Urinary bladder (tissue), 4 donors: Measurements from ENCODE around the gene CMTM1. TPM values are rescaled to one million over a fixed set of nuclear protein-coding genes. Genes with fewer than 3 reads are reported as not detected.
"Not testable (repeated sequence)": the region's sequence is repeated elsewhere in the genome, so short reads cannot be mapped to it uniquely, and the experiment has no call there.

Source experiments
- DNase-seq: peaks from one replicate; pipeline ENCODE4 v3.0.0-alpha.2; 2015; ENCODE audit errors: extremely low spot score
- H3K27ac ChIP-seq: one replicate; pipeline ENCODE4 v1.5.1; 2013; ENCODE audit warnings: low read depth, mild to moderate bottlenecking, moderate library complexity
- H3K36me3 ChIP-seq: one replicate; pipeline ENCODE4 v1.6.1; 2013; ENCODE audit warnings: mild to moderate bottlenecking, moderate library complexity; ENCODE audit not compliant: insufficient read depth
- H3K4me1 ChIP-seq: one replicate; pipeline ENCODE4 v1.6.1; 2013; ENCODE audit warnings: mild to moderate bottlenecking, moderate library complexity; ENCODE audit not compliant: insufficient read depth
- H3K4me3 ChIP-seq: one replicate; pipeline ENCODE4 v1.5.1; 2013; ENCODE audit warnings: low read depth, low read length
- WGBS: extraction: QIAGEN DNeasy Blood & Tissue Kit; methylation state at CpG from one replicate; pipeline ENCODE4 v1.1.7; 2013; 5-methylcytosine and 5-hydroxymethylcytosine counted together
- polyA plus RNA-seq: library from polyadenylated mRNA; stranded (reverse); fragments of 200-250 nt; gene quantifications from one replicate; pipeline ENCODE4 v1.2.3, GENCODE V29; 2013
- total RNA-seq: library from RNA; depleted of rRNA; stranded (reverse); fragments of >200 nt; gene quantifications from one replicate; pipeline ENCODE4 v1.2.3, GENCODE V29; 2014
- donor health status: healthy with polysubstance abuse.
- donor health status: healthy.

Gene CMTM1
- total and polyA plus RNA-seq, 2 donors = 1.1 to 3.1 TPM

DNA sequence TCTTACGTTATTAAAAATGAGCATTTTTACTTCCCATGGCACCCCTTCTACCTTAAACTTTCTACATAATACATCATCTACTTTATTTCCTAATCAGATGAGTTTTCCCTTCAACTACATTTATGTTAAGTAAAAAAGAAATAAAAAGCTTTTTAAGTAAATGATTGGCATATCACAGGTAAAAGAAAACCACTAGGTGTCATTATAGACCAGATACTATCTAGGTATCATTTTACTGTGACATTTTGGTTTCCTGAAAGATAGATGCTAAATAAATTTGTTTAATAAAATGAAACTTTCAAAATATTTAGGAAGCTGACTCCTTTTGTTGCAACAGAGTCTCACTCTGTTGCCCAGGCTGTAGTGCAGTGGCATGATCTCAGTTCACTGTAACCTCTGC is 3.8 kb upstream of the CMTM1 start:
- Histone ChIP-seq H3K36me3 (no peaks in the 10 kb centered on the region), H3K27ac (no peak overlapping the region), H3K4me3 (no peak overlapping the region), H3K4me1 (no peaks in the 10 kb centered on the region)
- no peak for DNase-seq
- 87% methylated on average over 1 of the region's 1 CpG for WGBS

DNA sequence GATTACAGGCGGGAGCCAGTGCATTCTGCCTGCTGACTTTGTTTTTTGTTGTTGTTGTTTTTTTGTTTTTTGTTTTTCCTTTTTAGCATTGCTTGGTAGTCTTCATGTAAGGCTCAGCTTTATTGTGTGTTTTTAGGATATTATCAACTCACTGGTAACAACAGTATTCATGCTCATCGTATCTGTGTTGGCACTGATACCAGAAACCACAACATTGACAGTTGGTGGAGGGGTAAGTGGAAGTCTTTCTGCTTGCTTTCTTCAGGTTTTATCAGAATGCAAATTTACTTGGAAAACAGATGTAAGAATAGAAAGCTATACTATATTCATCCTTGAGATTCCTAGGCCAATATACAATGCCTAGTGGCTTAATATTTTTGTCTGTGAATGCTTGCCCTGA is 3.3 kb upstream of the CMTM1 start:
- no peaks in the 10 kb centered on the region for H3K36me3 ChIP-seq
- 89% methylated on average over 2 of the region's 2 CpGs for WGBS
- no peak overlapping the region for H3K4me3 ChIP-seq
- H3K4me1 ChIP-seq = no peaks in the 10 kb centered on the region
- no peak for DNase-seq
- H3K27ac ChIP-seq = no peak overlapping the region

DNA sequence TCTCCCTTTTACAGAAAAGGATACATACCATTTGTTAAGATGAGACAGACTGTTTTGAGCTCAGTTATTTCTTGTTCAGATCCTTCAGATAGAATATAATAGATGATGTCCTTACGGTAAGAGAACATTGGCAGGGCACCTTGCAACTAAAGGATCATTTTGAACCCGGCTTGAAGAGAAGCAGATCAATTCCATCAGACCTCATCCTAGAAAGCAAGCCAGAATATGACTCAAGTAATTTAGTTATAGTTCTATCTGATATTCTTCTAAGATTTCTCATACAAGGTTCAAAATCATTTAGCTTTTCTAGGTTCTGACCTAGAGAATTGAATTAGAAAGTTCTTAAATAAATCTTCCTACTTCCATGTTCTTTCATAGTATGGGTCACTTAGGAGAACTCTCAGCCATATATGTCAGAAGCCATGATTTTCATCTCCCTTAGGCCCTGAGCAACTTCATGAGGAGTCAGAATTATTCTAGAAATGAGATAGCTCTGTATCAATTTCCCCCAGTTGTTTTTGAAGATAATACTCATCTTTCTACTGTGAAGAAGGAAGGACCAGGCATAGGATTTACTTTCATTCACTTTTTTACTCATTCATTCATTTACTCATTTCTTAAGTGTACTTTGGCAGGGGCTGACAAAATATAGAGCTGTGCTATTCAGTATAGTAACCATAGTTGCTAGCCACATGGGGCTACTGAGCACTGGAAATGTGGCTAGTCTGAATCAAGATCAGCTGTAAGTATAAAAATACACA is 2.5 kb upstream of the CMTM1 start:
- H3K27ac ChIP-seq = no peak overlapping the region
- 89% methylated on average over 2 of the region's 2 CpGs for WGBS
- no peaks in the 10 kb centered on the region for H3K4me1 ChIP-seq
- DNase-seq = no peak
- H3K36me3 ChIP-seq = no peaks in the 10 kb centered on the region
- no peak overlapping the region for H3K4me3 ChIP-seq

DNA sequence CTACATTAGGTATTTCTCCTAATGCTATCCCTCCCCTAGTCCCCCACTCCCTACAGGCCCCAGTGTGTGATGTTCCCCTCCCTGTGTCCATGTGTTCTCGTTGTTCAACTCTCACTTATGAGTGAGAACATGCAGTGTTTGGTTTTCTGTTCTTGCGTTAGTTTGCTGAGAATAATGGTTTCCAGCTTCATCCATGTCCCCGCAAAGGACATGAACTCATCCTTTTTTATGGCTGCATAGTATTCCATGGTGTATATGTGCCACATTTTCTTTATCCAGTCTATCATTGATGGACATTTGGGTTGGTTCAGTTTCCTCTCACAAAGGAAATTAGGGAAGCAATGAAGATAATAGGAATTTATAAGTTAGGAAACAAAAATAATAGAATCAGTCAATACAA is 1.0 kb downstream of the CMTM1 start:
- not testable (repeated sequence) for DNase-seq, H3K27ac ChIP-seq, H3K36me3 ChIP-seq, H3K4me1 ChIP-seq, H3K4me3 ChIP-seq
- 97% methylated on average over 3 of the region's 3 CpGs for WGBS

DNA sequence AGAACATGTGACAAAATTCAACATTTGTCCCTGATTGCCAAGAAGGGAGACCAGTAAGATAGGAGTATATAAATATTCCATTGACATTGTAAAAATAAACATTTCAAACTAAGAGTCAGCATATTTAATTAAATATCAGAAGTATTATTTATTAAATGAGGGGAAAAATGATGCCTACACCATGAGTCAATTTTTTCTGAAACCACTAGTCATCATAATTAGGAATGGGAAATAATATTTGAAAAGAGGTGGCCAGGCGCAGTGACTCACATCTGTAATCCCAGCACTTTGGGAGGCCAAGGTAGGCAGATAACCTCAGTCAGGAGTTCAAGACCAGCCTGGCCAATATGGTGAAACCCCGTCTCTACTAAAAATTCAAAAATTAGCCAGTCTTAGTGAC is 2.1 kb downstream of the CMTM1 start:
- WGBS = 96% methylated on average over 2 of the region's 2 CpGs

DNA sequence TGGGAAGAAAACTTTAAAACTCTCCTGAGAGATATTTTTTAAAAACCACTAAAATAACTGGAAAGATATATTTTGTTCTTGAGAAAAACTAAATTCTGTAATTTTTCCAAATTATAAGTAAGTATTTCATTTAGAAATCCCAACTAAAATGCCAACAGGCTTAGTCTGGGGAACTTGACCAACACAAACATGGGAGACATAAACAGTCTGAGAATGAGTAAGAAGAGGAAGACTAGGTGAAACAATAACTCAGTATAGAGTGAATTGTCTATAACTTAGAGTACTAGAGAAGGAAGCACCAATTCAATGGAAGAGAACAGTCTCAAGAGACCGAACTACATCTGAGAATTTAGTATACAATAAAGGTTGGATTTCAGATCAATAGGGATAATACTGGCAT is 2.9 kb downstream of the CMTM1 start:
- no peaks in the 10 kb centered on the region for H3K36me3 ChIP-seq

More for the DNA sequence above, 2.1 kb downstream of the CMTM1 start:
- H3K4me1 ChIP-seq = no peaks in the 10 kb centered on the region
- H3K4me3 ChIP-seq = no peak overlapping the region
- DNase-seq = no peak
- no peak overlapping the region for H3K27ac ChIP-seq
- H3K36me3 ChIP-seq = no peaks in the 10 kb centered on the region

DNA sequence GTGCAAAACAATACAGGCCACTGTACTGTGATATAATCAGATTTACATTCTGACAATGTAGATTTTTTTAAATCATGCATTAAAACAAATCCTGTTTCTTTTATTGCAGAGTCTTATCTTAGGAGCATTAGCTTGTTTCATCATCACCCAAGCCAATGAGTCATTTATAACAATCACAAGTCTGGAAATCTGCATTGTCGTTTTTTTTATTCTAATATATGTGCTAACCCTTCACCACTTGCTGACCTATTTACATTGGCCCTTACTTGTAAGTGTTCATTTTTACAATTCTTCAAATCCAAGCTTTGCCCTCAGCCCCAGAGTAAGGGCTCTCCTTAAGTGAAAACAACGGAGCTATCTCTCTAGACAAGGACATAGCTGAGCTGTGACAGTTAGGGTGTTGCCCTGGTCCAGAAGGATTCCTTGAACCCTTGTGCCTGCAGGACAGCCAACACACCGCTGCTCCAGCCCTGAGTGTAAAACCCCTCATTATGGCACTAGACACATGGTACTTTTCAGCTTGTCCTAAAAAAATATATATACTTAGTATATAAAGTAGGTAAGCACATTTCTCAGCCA is 3.7 kb downstream of the CMTM1 start:
- Histone ChIP-seq H3K27ac (no peak overlapping the region), H3K36me3 (no peaks in the 10 kb centered on the region), H3K4me3 (no peak overlapping the region), H3K4me1 (no peaks in the 10 kb centered on the region)
- WGBS = 38% methylated on average over 3 of the region's 3 CpGs
- no peak for DNase-seq

More for the DNA sequence above, 2.9 kb downstream of the CMTM1 start:
- 89% methylated on average over 1 of the region's 1 CpG for WGBS
- DNase-seq = no peak
- H3K4me3 ChIP-seq = no peak overlapping the region
- no peak overlapping the region for H3K27ac ChIP-seq
- no peaks in the 10 kb centered on the region for H3K4me1 ChIP-seq

DNA sequence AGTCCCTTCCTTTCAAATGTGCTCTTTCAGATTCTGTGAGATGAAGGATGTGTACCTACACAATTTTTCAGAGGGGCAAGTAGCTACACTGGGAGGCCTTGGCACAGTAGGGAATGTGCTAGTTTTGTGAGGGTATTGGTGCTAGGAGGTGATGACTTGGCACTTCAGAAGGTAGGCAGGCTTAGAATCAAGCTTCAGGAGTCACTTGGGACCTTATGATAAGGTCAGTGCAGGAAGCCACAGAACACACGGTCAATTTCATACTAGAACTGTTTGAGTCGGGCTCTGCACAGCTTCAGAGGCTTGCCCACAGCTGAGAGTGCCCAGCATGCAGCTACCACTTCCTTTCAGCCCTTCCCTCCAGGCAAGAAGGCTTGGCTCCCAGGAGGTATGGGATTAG is 6.1 kb downstream of the CMTM1 start:
- Histone ChIP-seq H3K27ac (no peak overlapping the region), H3K36me3 (no peaks in the 10 kb centered on the region), H3K4me1 (no peaks in the 10 kb centered on the region), H3K4me3 (no peak overlapping the region)
- WGBS = 67% methylated on average over 2 of the region's 2 CpGs
- no peak for DNase-seq

- H3K36me3 ChIP-seq = no peaks in the 10 kb centered on the region
- no peaks in the 10 kb centered on the region for H3K4me1 ChIP-seq
- 90% methylated on average over 1 of the region's 1 CpG for WGBS
- H3K4me3 ChIP-seq = no peak overlapping the region
- H3K27ac ChIP-seq = no peak overlapping the region
- DNase-seq = no peak
Measured at GRCh38 chr16:66574081-66574480, 7.8 kb downstream of the CMTM1 start.

GRCh38 chr16:66574531-66574930 is 8.3 kb downstream of the CMTM1 start:
- Histone ChIP-seq H3K36me3 (no peaks in the 10 kb centered on the region), H3K4me3 (no peak overlapping the region), H3K27ac (no peak overlapping the region), H3K4me1 (no peaks in the 10 kb centered on the region)
- no peak for DNase-seq
- WGBS = 82% methylated on average over 3 of the region's 3 CpGs

DNA sequence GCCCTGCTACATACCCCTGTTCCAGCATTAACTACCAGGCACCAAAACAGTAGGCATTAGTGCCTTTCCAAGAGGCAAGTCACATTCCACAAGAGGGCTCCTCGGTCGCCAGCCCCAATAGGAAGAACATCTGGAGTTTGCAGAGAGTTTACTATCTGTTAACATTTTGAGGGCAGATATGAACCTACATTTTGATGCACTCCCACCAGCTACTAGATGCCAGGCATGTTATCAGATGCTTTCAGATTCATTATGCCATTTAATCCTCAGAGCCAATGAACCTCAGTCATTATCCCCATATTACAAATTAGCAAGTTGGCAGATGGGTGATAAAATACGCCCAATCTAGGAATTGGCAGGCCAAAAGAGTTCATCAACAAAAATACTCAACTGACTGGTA is 8.8 kb downstream of the CMTM1 start:
- 93% methylated on average over 3 of the region's 3 CpGs for WGBS
- no peaks in the 10 kb centered on the region for H3K36me3 ChIP-seq
- DNase-seq = no peak
- no peaks in the 10 kb centered on the region for H3K4me1 ChIP-seq
- H3K27ac ChIP-seq = no peak overlapping the region
- no peak overlapping the region for H3K4me3 ChIP-seq

DNA sequence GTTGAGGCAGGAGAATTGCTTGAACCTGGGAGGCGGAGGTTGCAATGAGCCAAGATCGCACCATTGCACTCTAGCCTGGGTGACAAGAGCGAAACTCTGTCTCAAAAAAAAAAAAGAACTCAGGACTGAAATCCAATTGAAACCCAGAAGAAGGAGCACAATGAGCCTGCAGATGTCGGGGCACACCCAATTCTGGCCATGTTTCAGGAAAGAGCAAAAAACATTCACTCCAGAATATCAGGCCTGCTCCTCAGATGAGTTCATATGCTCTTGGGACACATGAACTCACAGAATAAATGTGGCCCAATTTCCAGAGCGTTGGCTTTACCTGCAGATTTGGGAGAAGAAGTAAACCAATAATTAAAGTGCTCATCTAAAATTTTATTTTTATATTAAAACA is 10.1 kb downstream of the CMTM1 start:
- H3K27ac ChIP-seq = no peak overlapping the region
- no peaks in the 10 kb centered on the region for H3K36me3 ChIP-seq
- 85% methylated on average over 5 of the region's 5 CpGs for WGBS
- no peaks in the 10 kb centered on the region for H3K4me1 ChIP-seq
- no peak for DNase-seq
- no peak overlapping the region for H3K4me3 ChIP-seq

DNA sequence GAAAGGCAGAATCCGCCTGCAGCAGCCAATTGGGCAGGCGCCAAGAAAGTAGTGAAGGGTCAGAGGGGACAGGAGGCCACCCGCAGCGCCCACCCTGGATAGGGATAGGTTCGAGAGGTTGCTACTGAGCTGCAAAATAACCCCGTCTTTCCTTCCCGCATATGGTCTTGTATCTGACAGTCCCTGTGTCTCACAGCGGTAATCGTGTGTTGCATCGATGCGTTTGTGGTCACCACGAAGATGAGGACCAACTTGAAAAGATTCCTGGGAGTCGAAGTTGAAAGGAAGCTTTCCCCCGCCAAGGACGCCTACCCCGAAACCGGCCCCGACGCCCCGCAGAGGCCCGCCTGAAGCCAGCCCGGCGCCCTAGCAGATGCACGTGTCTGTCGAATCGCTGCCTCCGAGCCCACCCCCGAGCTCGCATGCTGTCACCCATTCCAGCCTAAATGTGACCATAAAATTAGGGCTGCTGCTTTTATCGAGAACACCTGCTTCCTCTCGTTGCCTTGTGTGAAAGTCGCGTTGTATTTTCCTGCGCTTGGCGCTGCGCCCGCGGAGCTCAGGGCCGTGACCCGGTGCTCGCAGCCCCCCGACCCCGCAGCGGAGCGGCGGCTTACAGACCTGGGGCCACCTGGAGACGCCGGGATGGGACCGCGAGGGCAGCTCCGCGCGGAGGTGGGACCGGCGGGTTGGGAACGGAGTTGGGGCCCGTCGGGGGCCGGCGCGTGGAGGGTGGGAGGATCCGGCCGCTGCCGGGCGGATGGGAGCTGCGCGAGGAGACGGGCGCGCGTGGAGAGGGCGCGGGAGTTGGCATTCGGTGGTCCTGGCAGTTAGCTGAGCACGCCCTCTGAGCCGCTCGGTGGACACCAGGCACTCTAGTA is 12.7 kb downstream of the CMTM1 start, which contains the start of gene CMTM2:
CMTM2 (plus strand) TSS at position 813 of the 881 bp plus-strand sequence. CDS start 145 bp downstream, outside the sequence.
- peak within 1 kb of the TSS; percentile 19 for H3K4me3 ChIP-seq
- WGBS = 15% methylated on average over 77 of the region's 77 CpGs
- H3K4me1 ChIP-seq = no peaks in the 10 kb centered on the region
- no peak within 1 kb of the TSS for H3K27ac ChIP-seq
- H3K36me3 ChIP-seq = no peaks in the 10 kb centered on the region
- no peak for DNase-seq
